ENCODE measurements around the gene NRG3.

GRCh38 chr10:82861889-82862288 is 986.9 kb downstream of the NRG3 start:
- TF ChIP-seq CTCF (IDR thresholded peaks at IDR 0.05 in 2 of 3, conservative IDR thresholded peaks at IDR 0.05 in 1 of 3; ENCODE audit: borderline replicate concordance in 1 of 3, insufficient read depth in 1 of 3, low read depth in 2 of 3, low read length in 2 of 3) (no peak), ZFX (IDR thresholded peaks at IDR 0.05) (no peak), EZH2 (IDR thresholded peaks at IDR 0.05) (no peak), EZH2phosphoT487 (IDR thresholded peaks at IDR 0.05; ENCODE audit: borderline replicate concordance) (no peak), TCF7L2 (IDR thresholded peaks at IDR 0.05; ENCODE audit: borderline replicate concordance, extremely low read depth, insufficient read depth, insufficient read length) (no peak), REST (IDR thresholded peaks at IDR 0.05; ENCODE audit: low read depth) (no peak), SIN3A (IDR thresholded peaks at IDR 0.05; ENCODE audit: low read depth) (no peak), POLR2AphosphoS5 (IDR thresholded peaks at IDR 0.05; ENCODE audit: low read depth, low read length) (no peak), MAX (IDR thresholded peaks at IDR 0.05) (no peak), ZNF274 (IDR thresholded peaks at IDR 0.05; ENCODE audit: low read depth, low read length) (no peak), YY1 (IDR thresholded peaks at IDR 0.05; ENCODE audit: extremely low read depth, insufficient replicate concordance, low read depth, low read length) (no peak)
